ENCODE data around the gene FGFR2. TPM values are rescaled to one million over a fixed set of nuclear protein-coding genes. Genes with fewer than 3 reads are reported as not detected.

FGFR2 gene
- not detected for total RNA-seq

- no peak within 1 kb of the TSS for H3K27ac Mint-ChIP-seq
- peak; percentile 12 for ATAC-seq (replicated peaks)
- no peaks in the 10 kb centered on the region for H3K9me3 Mint-ChIP-seq
- peaks cover 47% of the 10 kb centered on the region for H3K27me3 Mint-ChIP-seq
- H3K4me3 Mint-ChIP-seq: peak within 1 kb of the TSS; percentile 37
- H3K36me3 Mint-ChIP-seq (ENCODE audit: low read depth): peaks cover 4% of the 10 kb centered on the region
- H3K4me1 Mint-ChIP-seq: no peaks in the 10 kb centered on the region
These were observed at the start of gene FGFR2 for GRCh38 chr10:121598263-121599249. FGFR2 (minus strand) TSS chr10:121598444; CDS start chr10:121593817, 4,627 bp downstream.

- no peaks in the 10 kb centered on the region for H3K9me3 Mint-ChIP-seq
- no peak overlapping the region for H3K27ac Mint-ChIP-seq
- no peak overlapping the region for H3K4me3 Mint-ChIP-seq
- H3K27me3 Mint-ChIP-seq: peaks cover 18% of the 10 kb centered on the region
- no peaks in the 10 kb centered on the region for H3K4me1 Mint-ChIP-seq
- ATAC-seq (replicated peaks): no peak
- H3K36me3 Mint-ChIP-seq (ENCODE audit: low read depth): no peaks in the 10 kb centered on the region
These were observed 49.2 kb upstream of the FGFR2 start for GRCh38 chr10:121647401-121647800.

- Mint-ChIP-seq H3K27ac (no peak overlapping the region), H3K9me3 (peaks cover 6% of the 10 kb centered on the region), H3K36me3 (ENCODE audit: low read depth) (no peaks in the 10 kb centered on the region), H3K27me3 (peaks cover 11% of the 10 kb centered on the region), H3K4me3 (no peak overlapping the region), H3K4me1 (no peaks in the 10 kb centered on the region)
- ATAC-seq (replicated peaks): no peak
These were observed 47.5 kb upstream of the FGFR2 start for GRCh38 chr10:121645696-121646095.

- H3K9me3 Mint-ChIP-seq: peaks cover 6% of the 10 kb centered on the region
- no peak overlapping the region for H3K4me3 Mint-ChIP-seq
- no peaks in the 10 kb centered on the region for H3K36me3 Mint-ChIP-seq (ENCODE audit: low read depth)
- no peaks in the 10 kb centered on the region for H3K4me1 Mint-ChIP-seq
- H3K27me3 Mint-ChIP-seq: peaks cover 11% of the 10 kb centered on the region
- ATAC-seq (replicated peaks): no peak
- H3K27ac Mint-ChIP-seq: no peak overlapping the region
These were observed 46.3 kb upstream of the FGFR2 start for GRCh38 chr10:121644501-121644900.

- no peak for ATAC-seq (replicated peaks)
- Mint-ChIP-seq H3K27me3 (peaks cover 4% of the 10 kb centered on the region), H3K36me3 (ENCODE audit: low read depth) (no peaks in the 10 kb centered on the region), H3K4me1 (no peaks in the 10 kb centered on the region), H3K9me3 (peaks cover 14% of the 10 kb centered on the region), H3K27ac (no peak overlapping the region), H3K4me3 (no peak overlapping the region)
These were observed 42.0 kb upstream of the FGFR2 start for GRCh38 chr10:121640266-121640665.

- H3K4me1 Mint-ChIP-seq: no peaks in the 10 kb centered on the region
- H3K27ac Mint-ChIP-seq: no peak overlapping the region
- no peak for ATAC-seq (replicated peaks)
- H3K4me3 Mint-ChIP-seq: no peak overlapping the region
- no peaks in the 10 kb centered on the region for H3K36me3 Mint-ChIP-seq (ENCODE audit: low read depth)
- peaks cover 14% of the 10 kb centered on the region for H3K9me3 Mint-ChIP-seq
- peaks cover 4% of the 10 kb centered on the region for H3K27me3 Mint-ChIP-seq
These were observed 41.2 kb upstream of the FGFR2 start for GRCh38 chr10:121639416-121639815.

GRCh38 chr10:121637437-121637836 lies 39.2 kb upstream of the FGFR2 start:
- H3K27ac Mint-ChIP-seq: no peak overlapping the region
- no peaks in the 10 kb centered on the region for H3K4me1 Mint-ChIP-seq
- no peaks in the 10 kb centered on the region for H3K27me3 Mint-ChIP-seq
- no peak overlapping the region for H3K4me3 Mint-ChIP-seq
- H3K9me3 Mint-ChIP-seq: peaks cover 14% of the 10 kb centered on the region
- no peaks in the 10 kb centered on the region for H3K36me3 Mint-ChIP-seq (ENCODE audit: low read depth)
- no peak for ATAC-seq (replicated peaks)

- Mint-ChIP-seq H3K4me1 (no peaks in the 10 kb centered on the region), H3K4me3 (no peak overlapping the region), H3K27me3 (peaks cover 6% of the 10 kb centered on the region), H3K9me3 (peaks cover 4% of the 10 kb centered on the region), H3K36me3 (ENCODE audit: low read depth) (no peaks in the 10 kb centered on the region), H3K27ac (no peak overlapping the region)
- no peak for ATAC-seq (replicated peaks)
These were observed 34.8 kb upstream of the FGFR2 start for GRCh38 chr10:121633056-121633455.

GRCh38 chr10:121631365-121632029 lies 33.3 kb upstream of the FGFR2 start:
- Mint-ChIP-seq H3K4me3 (no peak overlapping the region), H3K36me3 (ENCODE audit: low read depth) (no peaks in the 10 kb centered on the region), H3K27ac (no peak overlapping the region), H3K4me1 (no peaks in the 10 kb centered on the region), H3K27me3 (peaks cover 6% of the 10 kb centered on the region), H3K9me3 (no peaks in the 10 kb centered on the region)
- ATAC-seq (replicated peaks): no peak

- Mint-ChIP-seq H3K27ac (no peak overlapping the region), H3K4me1 (no peaks in the 10 kb centered on the region), H3K9me3 (no peaks in the 10 kb centered on the region), H3K36me3 (ENCODE audit: low read depth) (no peaks in the 10 kb centered on the region), H3K27me3 (peaks cover 6% of the 10 kb centered on the region), H3K4me3 (no peak overlapping the region)
- no peak for ATAC-seq (replicated peaks)
These were observed 30.6 kb upstream of the FGFR2 start for GRCh38 chr10:121628859-121629258.

- H3K9me3 Mint-ChIP-seq: no peaks in the 10 kb centered on the region
- H3K4me3 Mint-ChIP-seq: no peak overlapping the region
- H3K36me3 Mint-ChIP-seq (ENCODE audit: low read depth): no peaks in the 10 kb centered on the region
- no peak overlapping the region for H3K27ac Mint-ChIP-seq
- peaks cover 6% of the 10 kb centered on the region for H3K27me3 Mint-ChIP-seq
- H3K4me1 Mint-ChIP-seq: no peaks in the 10 kb centered on the region
- no peak for ATAC-seq (replicated peaks)
These were observed 29.8 kb upstream of the FGFR2 start for GRCh38 chr10:121627876-121628581.

- Mint-ChIP-seq H3K9me3 (no peaks in the 10 kb centered on the region), H3K27me3 (peaks cover 5% of the 10 kb centered on the region), H3K27ac (no peak overlapping the region), H3K36me3 (ENCODE audit: low read depth) (no peaks in the 10 kb centered on the region), H3K4me1 (no peaks in the 10 kb centered on the region), H3K4me3 (no peak overlapping the region)
- no peak for ATAC-seq (replicated peaks)
These were observed 26.7 kb upstream of the FGFR2 start for GRCh38 chr10:121624836-121625486.

- Mint-ChIP-seq H3K4me1 (no peaks in the 10 kb centered on the region), H3K9me3 (no peaks in the 10 kb centered on the region), H3K4me3 (no peak overlapping the region), H3K27ac (no peak overlapping the region), H3K36me3 (ENCODE audit: low read depth) (no peaks in the 10 kb centered on the region), H3K27me3 (peaks cover 8% of the 10 kb centered on the region)
- no peak for ATAC-seq (replicated peaks)
These were observed 20.7 kb upstream of the FGFR2 start for GRCh38 chr10:121618906-121619305.

GRCh38 chr10:121617176-121617575 lies 18.9 kb upstream of the FGFR2 start:
- Mint-ChIP-seq H3K4me3 (no peak overlapping the region), H3K27me3 (peaks cover 8% of the 10 kb centered on the region), H3K4me1 (no peaks in the 10 kb centered on the region), H3K27ac (no peak overlapping the region), H3K9me3 (no peaks in the 10 kb centered on the region), H3K36me3 (ENCODE audit: low read depth) (no peaks in the 10 kb centered on the region)
- no peak for ATAC-seq (replicated peaks)
